ENCODE measurements around the gene LRRC41. TPM values are rescaled to one million over a fixed set of nuclear protein-coding genes. Genes with fewer than 3 reads are reported as not detected.

Gene LRRC41, protein sequence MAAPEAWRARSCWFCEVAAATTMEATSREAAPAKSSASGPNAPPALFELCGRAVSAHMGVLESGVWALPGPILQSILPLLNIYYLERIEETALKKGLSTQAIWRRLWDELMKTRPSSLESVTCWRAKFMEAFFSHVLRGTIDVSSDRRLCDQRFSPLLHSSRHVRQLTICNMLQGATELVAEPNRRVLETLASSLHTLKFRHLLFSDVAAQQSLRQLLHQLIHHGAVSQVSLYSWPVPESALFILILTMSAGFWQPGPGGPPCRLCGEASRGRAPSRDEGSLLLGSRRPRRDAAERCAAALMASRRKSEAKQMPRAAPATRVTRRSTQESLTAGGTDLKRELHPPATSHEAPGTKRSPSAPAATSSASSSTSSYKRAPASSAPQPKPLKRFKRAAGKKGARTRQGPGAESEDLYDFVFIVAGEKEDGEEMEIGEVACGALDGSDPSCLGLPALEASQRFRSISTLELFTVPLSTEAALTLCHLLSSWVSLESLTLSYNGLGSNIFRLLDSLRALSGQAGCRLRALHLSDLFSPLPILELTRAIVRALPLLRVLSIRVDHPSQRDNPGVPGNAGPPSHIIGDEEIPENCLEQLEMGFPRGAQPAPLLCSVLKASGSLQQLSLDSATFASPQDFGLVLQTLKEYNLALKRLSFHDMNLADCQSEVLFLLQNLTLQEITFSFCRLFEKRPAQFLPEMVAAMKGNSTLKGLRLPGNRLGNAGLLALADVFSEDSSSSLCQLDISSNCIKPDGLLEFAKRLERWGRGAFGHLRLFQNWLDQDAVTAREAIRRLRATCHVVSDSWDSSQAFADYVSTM
- total RNA-seq (2014; rRNA removed; shearing (Covaris generic)) (131 and 133 TPM in 2 replicates), polyA plus RNA-seq (2016; fragmentation: Nextera tagmentation; extraction: Ambion mirVana) (103 and 108 TPM in 2 replicates)

DNA sequence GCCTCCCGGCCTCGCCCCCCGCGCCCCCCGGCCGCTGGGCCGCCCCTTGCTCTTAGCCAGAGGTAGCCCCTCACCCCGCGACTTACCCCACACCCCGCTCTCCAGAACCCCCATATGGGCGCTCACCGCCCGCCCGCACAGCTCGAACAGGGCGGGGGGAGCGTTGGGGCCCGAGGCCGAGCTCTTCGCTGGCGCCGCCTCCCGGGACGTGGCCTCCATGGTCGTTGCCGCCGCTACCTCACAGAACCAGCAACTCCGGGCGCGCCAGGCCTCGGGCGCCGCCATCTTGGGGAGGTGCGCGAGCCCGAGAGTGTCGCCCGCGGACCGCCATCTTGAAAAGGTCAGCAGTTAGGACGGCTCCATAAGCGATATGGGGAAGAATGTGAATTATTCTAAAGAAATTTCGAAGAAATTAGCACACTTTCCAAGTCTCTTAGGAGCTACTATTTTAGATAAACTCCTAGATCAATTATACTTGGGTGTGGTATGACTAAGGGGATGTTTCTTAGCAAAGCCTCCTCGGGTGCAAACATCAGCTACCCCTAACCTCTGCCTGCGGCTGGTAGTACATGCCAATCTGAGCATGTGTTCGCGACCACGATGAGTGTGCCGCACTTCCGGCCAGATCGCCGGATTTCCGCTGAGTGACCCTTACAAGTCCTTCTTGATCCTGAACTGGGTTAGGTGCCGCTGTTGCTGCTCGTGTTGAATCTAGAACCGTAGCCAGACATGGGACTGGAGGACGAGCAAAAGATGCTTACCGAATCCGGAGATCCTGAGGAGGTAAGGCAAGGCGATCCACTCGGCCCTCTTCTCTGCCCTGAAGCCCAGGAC, at the start of gene LRRC41, which contains the start of gene UQCRH:
LRRC41 (minus strand) TSS at position 579 of the 834 bp plus-strand sequence; CDS start at position 285, 294 bp downstream.
UQCRH (plus strand) TSS at position 661 of the 834 bp plus-strand sequence; CDS start at position 730, 69 bp downstream.
- peak within 1 kb of the TSS; percentile 100 for H3K9ac ChIP-seq
- no peaks in the 10 kb centered on the region for H3K27me3 ChIP-seq (replicated peaks; ENCODE audit: insufficient read depth)
- peak within 1 kb of the TSS; percentile 97 for H3K27ac ChIP-seq
- H3K36me3 ChIP-seq (ENCODE audit: low read depth), result no peaks in the 10 kb centered on the region
- peaks cover 23% of the 10 kb centered on the region for H3K4me1 ChIP-seq (ENCODE audit: insufficient read depth)
- H3F3A ChIP-seq (ENCODE audit: insufficient read depth), result peaks cover 32% of the 10 kb centered on the region; the same call in 1 of the 2 replicates
- in situ Hi-C loops (cut with MboI), result no loop called here
- H3K79me2 ChIP-seq (ENCODE audit: insufficient read depth), result peaks cover 97% of the 10 kb centered on the region
- WGBS, 2 experiments (ENCODE audit: low coverage in 1 of 2, low lambda C conversion rate in 2 of 2, missing lambda C conversion rate in 2 of 2), result 1% methylated on average over 48 to 61 of the region's 61 CpGs
- no peaks in the 10 kb centered on the region for H3K9me2 ChIP-seq (ENCODE audit: insufficient read depth)
- peak within 1 kb of the TSS; percentile 94 for H3K4me2 ChIP-seq (ENCODE audit: unreplicated experiment)
- no peaks in the 10 kb centered on the region for H3K9me3 ChIP-seq (ENCODE audit: low read depth)
- DNase-seq, result peak; percentile 98
- H3K4me3 ChIP-seq, result peak within 1 kb of the TSS; percentile 98
- H4K20me1 ChIP-seq (ENCODE audit: insufficient read depth), result peaks cover 5% of the 10 kb centered on the region; the same call in 1 of the 2 replicates
- peak within 1 kb of the TSS; percentile 76 for H2AFZ ChIP-seq
- TF ChIP-seq EZH2 (IDR thresholded peaks at IDR 0.05; ENCODE audit: insufficient read depth, poor library complexity, severe bottlenecking) (no peak), EZH2phosphoT487 (IDR thresholded peaks at IDR 0.05; ENCODE audit: insufficient read depth, low read depth) (no peak)

DNA sequence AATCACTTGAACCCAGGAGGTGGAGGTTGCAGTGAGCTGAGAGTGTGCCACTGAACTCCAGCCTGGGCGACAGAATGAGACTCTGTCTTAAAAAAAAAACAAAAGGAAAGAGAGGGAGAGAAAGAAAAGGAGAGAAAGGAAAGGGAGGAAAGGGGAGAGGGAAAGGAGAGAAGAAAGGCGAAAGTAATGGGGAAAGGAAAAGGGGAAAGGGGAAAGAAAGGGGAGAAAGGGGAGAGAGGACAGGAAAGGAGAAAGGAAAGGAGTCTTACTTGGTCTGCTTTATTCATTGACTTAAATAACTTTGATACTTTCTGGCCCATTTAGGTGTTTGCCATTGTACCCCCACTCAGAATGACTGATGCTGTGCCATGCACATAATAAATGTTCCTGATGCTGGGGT, 48.9 kb upstream of the LRRC41 start:
- H3K4me1 ChIP-seq (ENCODE audit: insufficient read depth), result no peaks in the 10 kb centered on the region
- no peak overlapping the region for H3K4me3 ChIP-seq
- 91 to 92% methylated on average over 2 of the region's 2 CpGs for WGBS, 2 experiments (ENCODE audit: low coverage in 1 of 2, low lambda C conversion rate in 2 of 2, missing lambda C conversion rate in 2 of 2)
- H3K36me3 ChIP-seq (ENCODE audit: low read depth), result peaks cover 39% of the 10 kb centered on the region
- H3K27me3 ChIP-seq (replicated peaks; ENCODE audit: insufficient read depth), result no peaks in the 10 kb centered on the region
- H2AFZ ChIP-seq, result no peak overlapping the region
- H3K9ac ChIP-seq, result no peak overlapping the region
- no peak overlapping the region for H3K4me2 ChIP-seq (ENCODE audit: unreplicated experiment)
- H4K20me1 ChIP-seq (ENCODE audit: insufficient read depth), result no peaks in the 10 kb centered on the region
- TF ChIP-seq EZH2 (IDR thresholded peaks at IDR 0.05; ENCODE audit: insufficient read depth, poor library complexity, severe bottlenecking) (no peak), EZH2phosphoT487 (IDR thresholded peaks at IDR 0.05; ENCODE audit: insufficient read depth, low read depth) (no peak)
- in situ Hi-C loops (cut with MboI), result no loop called here
- H3K27ac ChIP-seq, result no peak overlapping the region
- no peaks in the 10 kb centered on the region for H3K9me3 ChIP-seq (ENCODE audit: low read depth)
- H3K9me2 ChIP-seq (ENCODE audit: insufficient read depth), result no peaks in the 10 kb centered on the region
- no peaks in the 10 kb centered on the region for H3K79me2 ChIP-seq (ENCODE audit: insufficient read depth)
- no peak for DNase-seq
- H3F3A ChIP-seq (ENCODE audit: insufficient read depth), result peaks cover 3% of the 10 kb centered on the region; the same call in 1 of the 2 replicates

DNA sequence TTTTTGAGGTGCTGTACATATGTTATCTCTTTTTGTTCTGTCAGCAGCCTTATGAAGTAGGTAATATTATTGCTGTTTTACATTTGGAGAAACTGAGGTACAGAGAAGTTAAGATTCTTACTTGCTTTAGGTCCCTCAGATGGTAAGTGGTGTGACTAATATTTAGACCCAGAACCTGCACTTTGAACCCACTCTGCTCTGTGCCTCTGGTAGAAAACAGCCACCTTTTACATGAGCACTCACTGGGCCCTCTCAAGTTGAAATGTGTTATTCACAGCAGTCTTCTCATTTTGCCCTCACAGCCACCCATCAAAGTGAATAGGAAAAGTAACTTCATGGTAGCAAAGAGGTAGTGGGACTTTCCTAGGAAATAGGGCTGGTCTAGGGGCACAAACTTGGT, 41.9 kb upstream of the LRRC41 start:
- Histone ChIP-seq H3K79me2 (ENCODE audit: insufficient read depth) (peaks cover 36% of the 10 kb centered on the region), H3K4me3 (no peak overlapping the region), H3K27me3 (replicated peaks; ENCODE audit: insufficient read depth) (no peaks in the 10 kb centered on the region), H4K20me1 (ENCODE audit: insufficient read depth) (no peaks in the 10 kb centered on the region), H3F3A (ENCODE audit: insufficient read depth) (peaks cover 16% of the 10 kb centered on the region; the same call in 1 of the 2 replicates), H3K27ac (no peak overlapping the region), H2AFZ (no peak overlapping the region), H3K36me3 (ENCODE audit: low read depth) (peaks cover 23% of the 10 kb centered on the region; the same call in 1 of the 2 replicates), H3K9ac (no peak overlapping the region), H3K9me3 (ENCODE audit: low read depth) (no peaks in the 10 kb centered on the region), H3K9me2 (ENCODE audit: insufficient read depth) (no peaks in the 10 kb centered on the region), H3K4me1 (ENCODE audit: insufficient read depth) (peaks cover 9% of the 10 kb centered on the region; the same call in 1 of the 2 replicates), H3K4me2 (ENCODE audit: unreplicated experiment) (no peak overlapping the region)
- TF ChIP-seq EZH2 (IDR thresholded peaks at IDR 0.05; ENCODE audit: insufficient read depth, poor library complexity, severe bottlenecking), result no peak
- in situ Hi-C loops (cut with MboI), result no loop called here
- no peak for DNase-seq

Data from GM23248 (cell line).